GM12891 (cell line): ENCODE measurements around the gene U2AF1L4.

Experiments used
- POLR2A ChIP-seq: IDR thresholded peaks from 2 replicates; pipeline ENCODE4 v1.6.1; 2011; ENCODE audit warnings: low read depth, low read length, control low read depth
- POLR2AphosphoS5 ChIP-seq: IDR thresholded peaks from 2 replicates; pipeline ENCODE4 v1.6.1; 2011; ENCODE audit warnings: low read depth, low read length, control low read depth
- SPI1 ChIP-seq: IDR thresholded peaks from 2 replicates; pipeline ENCODE4 v1.6.1; 2011; ENCODE audit warnings: low read depth, low read length, control low read depth
- TAF1 ChIP-seq: IDR thresholded peaks from 2 replicates; pipeline ENCODE4 v1.6.1; 2011; ENCODE audit warnings: low read depth, low read length, control low read depth

DNA sequence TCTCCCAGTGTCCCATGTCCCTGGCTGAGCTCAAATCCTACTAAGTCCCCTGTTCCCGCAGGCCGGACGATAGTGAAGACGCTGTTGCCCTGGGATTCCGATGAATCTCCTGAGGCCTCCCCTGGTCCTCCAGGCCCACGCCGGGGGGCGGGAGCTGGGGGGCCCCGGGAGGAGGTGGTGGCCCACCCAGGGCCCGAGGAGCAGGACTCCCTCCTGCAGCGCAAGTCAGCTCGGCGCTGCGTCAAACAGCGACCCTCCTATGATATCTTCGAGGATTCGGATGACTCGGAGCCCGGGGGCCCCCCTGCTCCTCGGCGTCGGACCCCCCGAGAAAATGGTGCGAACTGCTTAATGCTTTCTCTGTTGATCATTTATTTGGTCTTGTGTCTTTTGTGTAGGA is 21.5 kb downstream of the U2AF1L4 start:
- no peak for TF ChIP-seq POLR2A
- no peak for TF ChIP-seq POLR2AphosphoS5
- no peak for TF ChIP-seq TAF1
- TF ChIP-seq SPI1, result no peak
